H1 (cell line): ENCODE data around the gene TMEM150A. TPM values are rescaled to one million over a fixed set of nuclear protein-coding genes. Genes with fewer than 3 reads are reported as not detected.

ENCODE experiments used
- CBX5 ChIP-seq: fragments of 300-800, 300-1000 bp; sonication (generic); IDR thresholded peaks from 2 replicates; pipeline ENCODE4 v1.7.1; 2016; ENCODE audit warnings: antibody characterized with exemption, low read length, low read depth
- CHD1 ChIP-seq: IDR thresholded peaks from 2 replicates; pipeline ENCODE4 v1.6.1; 2012; ENCODE audit warnings: low read depth, low read length, improper control_type of control experiment
- GABPA ChIP-seq: IDR thresholded peaks from 2 replicates; pipeline ENCODE4 v1.6.1; 2011; ENCODE audit warnings: mild to moderate bottlenecking, low read length, moderate library complexity, borderline replicate concordance; ENCODE audit not compliant: insufficient read depth
- GTF2F1 ChIP-seq: IDR thresholded peaks from 2 replicates; pipeline ENCODE4 v1.6.1; 2012; ENCODE audit warnings: low read depth, low read length, improper control_type of control experiment, borderline replicate concordance
- POU5F1 ChIP-seq: IDR thresholded peaks from 2 replicates; pipeline ENCODE4 v1.6.1; 2011; ENCODE audit warnings: low read depth, mild to moderate bottlenecking, low read length, moderate library complexity
- SIN3A ChIP-seq, 2 experiments: IDR thresholded peaks in 1 of 2; conservative IDR thresholded peaks in 1 of 2; 2 replicates each; pipeline ENCODE4 v1.6.1; 2011 to 2012; ENCODE audit warnings: low read length in 2 of 2, improper control_type of control experiment in 1 of 2, low read depth in 1 of 2, mild to moderate bottlenecking in 1 of 2
- SRF ChIP-seq: IDR thresholded peaks from 2 replicates; pipeline ENCODE4 v1.6.1; 2011; ENCODE audit warnings: mild to moderate bottlenecking, low read depth, low read length, moderate library complexity
- polyA plus RNA-seq, 7 experiments: library from polyadenylated mRNA; depleted of rRNA in 3 of 7; stranded (reverse) in 5 of 7; unstranded in 2 of 7; fragments of >200 nt in 5 of 7; fragments of 200-250 nt in 2 of 7; gene quantifications; 1 replicate in 5 of 7; 2 replicates in 1 of 7; 4 replicates in 1 of 7; pipeline versions ENCODE4 v1.2.1 to v1.2.3, GENCODE V29; 2011 to 2013; ENCODE audit warnings: missing spikeins in 2 of 7, mixed read lengths in 2 of 7
- total RNA-seq: library from RNA; stranded (reverse); fragmentation: NEBNext Ultra II Directional; extraction: Animal tissue kit (Norgen Biotek cat#: 25700); gene quantifications from 2 replicates; pipeline ENCODE4 v1.2.1, GENCODE V29; 2021
- TF ChIP-seq, protein P1 (sequence below): IDR thresholded peaks from 2 replicates; pipeline ENCODE4 v1.6.1; 2012; ENCODE audit warnings: inconsistent platforms

Gene TMEM150A
- total and polyA plus RNA-seq, 2 of the 8 experiments (the other 6 are each of a cell fraction or from before 2014, with no cell fraction given): 19.8 to 29.9 TPM

DNA sequence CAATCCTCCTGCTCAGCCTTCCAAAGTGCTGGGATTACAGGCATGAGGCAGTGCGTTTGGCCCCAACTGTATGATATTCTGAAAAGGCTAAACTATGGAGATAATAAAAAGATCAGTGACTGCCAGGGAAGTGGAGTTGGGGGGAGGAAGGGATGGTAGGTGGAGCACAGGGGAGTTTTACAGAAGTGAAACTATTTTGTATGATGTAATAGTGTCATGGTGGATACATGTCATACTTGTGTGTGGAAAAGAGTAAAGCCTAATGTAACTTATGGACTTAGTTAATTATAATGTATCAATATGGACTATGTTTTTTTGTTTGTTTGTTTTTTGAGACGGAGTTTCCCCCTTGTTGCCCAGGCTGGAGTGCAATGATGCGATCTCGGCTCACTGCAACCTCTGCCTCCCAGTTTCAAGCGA, 38.3 kb downstream of the TMEM150A start (continued):
- TF ChIP-seq CBX5 (no peak), GABPA (no peak), SIN3A (conservative IDR thresholded peaks at IDR 0.05 in 1 of 2, IDR thresholded peaks at IDR 0.05 in 1 of 2; ENCODE audit: low read depth in 1 of 2, low read length in 2 of 2) (no peak), SRF (no peak), POU5F1 (no peak), CHD1 (no peak), GTF2F1 (no peak)
- TF ChIP-seq, protein P1, sequence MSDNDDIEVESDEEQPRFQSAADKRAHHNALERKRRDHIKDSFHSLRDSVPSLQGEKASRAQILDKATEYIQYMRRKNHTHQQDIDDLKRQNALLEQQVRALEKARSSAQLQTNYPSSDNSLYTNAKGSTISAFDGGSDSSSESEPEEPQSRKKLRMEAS: no peak
